ENCODE results near the gene SPATS2L.

SPATS2L gene

DNA sequence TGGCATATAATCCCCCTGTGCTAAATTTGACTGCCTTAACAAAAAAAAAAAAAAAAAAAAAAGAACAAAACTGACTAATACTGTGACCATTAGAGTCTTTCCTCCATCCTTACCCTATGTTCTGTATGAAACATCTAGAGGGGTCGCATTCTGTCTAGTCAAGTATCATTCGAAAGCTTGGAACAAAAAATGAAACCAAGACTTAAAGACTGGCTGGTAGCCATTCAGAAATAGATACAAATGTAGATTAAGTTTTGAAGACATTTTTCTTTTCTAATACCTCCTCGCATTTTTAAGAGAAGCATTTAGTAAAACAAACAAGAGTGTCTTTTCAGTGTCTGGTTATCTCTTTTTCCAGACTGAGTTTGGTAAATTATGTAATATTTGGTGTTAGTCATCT is 66.7 kb downstream of the SPATS2L start:
- H3K4me3 ChIP-seq (ENCODE audit: low read depth, low read length) = no peak overlapping the region
- H3K9ac ChIP-seq (ENCODE audit: low read depth, low read length) = no peak overlapping the region
- H3K4me1 ChIP-seq (ENCODE audit: control insufficient read depth, insufficient read depth, low read length) = peaks cover 13% of the 10 kb centered on the region

DNA sequence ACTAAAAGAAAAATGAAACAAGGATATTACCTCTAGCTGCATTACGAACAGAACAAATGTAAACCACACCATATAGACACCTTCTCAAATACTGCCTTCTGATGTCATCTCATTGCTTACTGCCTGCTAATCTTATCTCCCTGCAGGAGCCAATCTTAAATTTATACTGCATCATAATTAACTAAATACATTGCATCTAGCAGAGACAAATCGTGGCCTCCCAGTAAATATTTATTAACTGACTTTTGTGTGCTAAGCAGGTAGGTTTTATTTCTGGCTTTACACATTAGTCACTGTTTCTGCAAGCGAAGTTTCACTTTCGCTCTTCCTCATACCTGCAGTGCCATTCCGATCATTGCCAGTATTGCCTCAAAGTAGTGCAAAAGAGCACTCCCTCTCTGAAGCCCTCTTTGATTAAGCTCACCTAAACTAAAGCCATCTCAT is 67.5 kb downstream of the SPATS2L start:
- Histone ChIP-seq H3K36me3 (ENCODE audit: control insufficient read depth, insufficient read depth, low read length) (no peaks in the 10 kb centered on the region), H3K27me3 (ENCODE audit: control insufficient read depth, insufficient read depth, low read length) (no peaks in the 10 kb centered on the region), H3K9ac (ENCODE audit: low read depth, low read length) (no peak overlapping the region), H3K9me3 (ENCODE audit: control insufficient read depth, insufficient read depth, low read length) (no peaks in the 10 kb centered on the region), H3K4me1 (ENCODE audit: control insufficient read depth, insufficient read depth, low read length) (peaks cover 21% of the 10 kb centered on the region), H3K4me3 (ENCODE audit: low read depth, low read length) (no peak overlapping the region)

More for the DNA sequence above, 66.7 kb downstream of the SPATS2L start:
- Histone ChIP-seq H3K27me3 (ENCODE audit: control insufficient read depth, insufficient read depth, low read length) (no peaks in the 10 kb centered on the region), H3K9me3 (ENCODE audit: control insufficient read depth, insufficient read depth, low read length) (no peaks in the 10 kb centered on the region), H3K36me3 (ENCODE audit: control insufficient read depth, insufficient read depth, low read length) (no peaks in the 10 kb centered on the region)

DNA sequence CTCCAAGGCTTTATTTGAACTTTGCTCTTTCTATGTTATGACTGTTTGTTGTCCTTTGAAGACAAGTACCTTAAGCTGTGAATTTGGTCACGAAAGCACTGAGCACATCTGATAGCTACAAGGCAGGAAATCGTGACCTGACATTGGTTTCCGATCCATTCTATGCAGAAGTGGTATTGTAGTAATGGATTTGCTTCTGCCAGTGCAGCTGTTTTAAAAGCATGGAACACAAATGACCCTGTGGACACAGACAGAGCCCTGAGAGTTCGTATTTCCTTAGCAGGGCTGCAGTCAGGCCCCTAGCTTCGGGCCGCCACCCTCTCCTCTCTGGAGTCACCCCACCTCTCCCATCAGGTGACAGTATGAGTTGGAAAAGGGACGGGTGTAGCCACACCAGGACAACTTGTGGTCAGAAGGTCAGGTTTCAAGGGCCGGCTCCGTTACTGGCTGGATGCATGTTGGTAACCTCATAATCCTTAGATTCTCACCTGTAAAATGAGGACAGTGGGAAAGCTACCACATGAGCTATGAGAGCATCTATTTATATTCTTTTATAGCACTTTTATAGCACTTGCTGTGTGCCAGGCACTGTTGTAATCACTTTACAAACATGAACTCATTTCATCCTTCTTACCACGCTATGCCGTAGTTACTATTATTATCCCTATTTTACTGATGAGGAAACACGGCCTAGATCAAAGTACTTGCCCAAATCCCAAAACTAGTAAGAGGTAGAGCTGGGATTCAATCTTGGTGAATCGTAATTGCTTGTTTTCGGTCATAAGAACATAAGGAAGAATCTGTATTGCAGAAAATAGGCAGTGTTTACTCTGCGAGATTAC is 70.2 kb downstream of the SPATS2L start:
- H3K27me3 ChIP-seq (ENCODE audit: control insufficient read depth, insufficient read depth, low read length) = no peaks in the 10 kb centered on the region
- H3K9me3 ChIP-seq (ENCODE audit: control insufficient read depth, insufficient read depth, low read length) = no peaks in the 10 kb centered on the region
- no peak overlapping the region for H3K9ac ChIP-seq (ENCODE audit: low read depth, low read length)
- H3K4me1 ChIP-seq (ENCODE audit: control insufficient read depth, insufficient read depth, low read length) = peaks cover 47% of the 10 kb centered on the region
- H3K36me3 ChIP-seq (ENCODE audit: control insufficient read depth, insufficient read depth, low read length) = no peaks in the 10 kb centered on the region
- H3K4me3 ChIP-seq (ENCODE audit: low read depth, low read length) = no peak overlapping the region

DNA sequence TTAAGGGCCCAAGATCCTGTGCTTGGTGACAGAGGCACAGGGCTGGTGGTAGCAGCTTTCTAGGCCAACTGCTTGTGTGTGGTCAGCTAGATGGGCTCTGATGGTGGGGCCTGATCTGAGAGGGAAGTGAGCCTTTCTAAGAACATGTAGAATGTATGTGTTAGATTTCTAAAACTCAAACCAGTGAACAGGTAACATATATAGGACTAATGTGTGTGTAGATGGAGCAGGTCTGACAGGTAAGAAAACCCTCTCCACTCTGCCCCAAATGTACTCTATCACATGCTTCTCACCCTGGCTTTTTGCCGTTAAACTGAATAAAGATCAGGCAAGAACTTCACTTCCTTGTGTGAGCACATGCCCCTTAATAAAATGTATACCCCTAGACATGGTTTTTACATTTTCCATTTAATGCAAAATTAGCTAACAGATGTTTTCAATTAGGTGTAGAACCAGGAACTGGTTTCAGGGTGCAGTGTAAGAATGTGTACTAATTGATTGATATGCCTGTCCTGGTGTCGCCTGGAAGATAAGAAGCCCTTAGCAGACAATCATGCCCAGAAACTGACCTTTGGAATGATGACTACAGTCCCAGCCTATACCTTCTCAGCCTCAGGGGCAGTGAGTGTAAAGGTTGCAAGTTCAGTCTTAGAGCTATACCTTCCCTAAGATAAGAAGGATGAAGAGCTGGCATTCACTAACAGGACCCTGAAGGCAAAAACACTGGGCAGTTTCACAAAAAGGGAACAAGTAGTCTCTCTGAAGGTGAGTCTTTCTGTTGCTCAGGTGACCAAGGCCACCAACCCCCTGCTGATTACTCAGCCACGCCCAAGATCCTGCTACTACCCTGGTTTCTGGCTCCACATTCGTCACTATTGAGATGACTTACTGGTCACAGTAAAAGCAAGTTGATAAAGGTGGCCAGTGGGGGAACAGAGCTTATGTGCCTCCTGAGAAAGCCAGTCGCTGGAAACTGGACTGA is 71.2 kb downstream of the SPATS2L start:
- Histone ChIP-seq H3K4me1 (ENCODE audit: control insufficient read depth, insufficient read depth, low read length) (peaks cover 52% of the 10 kb centered on the region), H3K9ac (ENCODE audit: low read depth, low read length) (no peak overlapping the region), H3K4me3 (ENCODE audit: low read depth, low read length) (no peak overlapping the region)

DNA sequence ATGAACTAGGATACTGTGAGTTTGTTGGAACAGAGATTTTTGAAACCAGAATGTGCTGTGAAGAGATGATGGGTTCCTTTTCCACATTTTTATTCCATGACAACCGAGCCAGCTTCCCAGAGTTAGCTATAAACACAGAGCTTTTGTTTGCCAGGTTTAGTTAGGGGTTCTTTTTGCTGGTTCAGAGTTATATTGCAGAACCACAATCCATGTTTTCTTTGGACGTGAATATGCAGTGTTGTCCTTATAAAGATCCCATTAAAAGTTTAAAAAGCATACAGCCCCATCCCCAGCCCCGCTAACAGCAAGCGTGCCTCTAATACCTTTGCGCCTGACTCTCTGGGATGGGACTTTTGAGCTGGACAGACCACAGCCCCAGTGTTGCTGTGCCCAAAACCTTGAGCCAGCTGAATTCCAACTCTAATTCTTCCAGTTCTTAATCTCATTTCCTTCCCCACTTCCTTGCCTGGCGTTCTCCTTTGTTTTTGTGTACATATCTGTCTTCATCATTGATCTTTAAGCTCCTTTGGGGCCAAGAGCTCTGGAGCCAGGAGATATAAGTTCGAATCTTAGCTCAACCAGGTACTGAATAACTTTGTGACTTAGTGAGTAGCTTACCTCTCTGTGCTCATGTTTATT is 72.3 kb downstream of the SPATS2L start:
- Histone ChIP-seq H3K27me3 (ENCODE audit: control insufficient read depth, insufficient read depth, low read length) (no peaks in the 10 kb centered on the region), H3K9ac (ENCODE audit: low read depth, low read length) (peak overlapping the region; percentile 50), H3K9me3 (ENCODE audit: control insufficient read depth, insufficient read depth, low read length) (no peaks in the 10 kb centered on the region), H3K4me1 (ENCODE audit: control insufficient read depth, insufficient read depth, low read length) (peaks cover 64% of the 10 kb centered on the region), H3K4me3 (ENCODE audit: low read depth, low read length) (no peak overlapping the region), H3K36me3 (ENCODE audit: control insufficient read depth, insufficient read depth, low read length) (no peaks in the 10 kb centered on the region)

More for the DNA sequence above, 71.2 kb downstream of the SPATS2L start:
- H3K27me3 ChIP-seq (ENCODE audit: control insufficient read depth, insufficient read depth, low read length) = no peaks in the 10 kb centered on the region
- no peaks in the 10 kb centered on the region for H3K36me3 ChIP-seq (ENCODE audit: control insufficient read depth, insufficient read depth, low read length)
- no peaks in the 10 kb centered on the region for H3K9me3 ChIP-seq (ENCODE audit: control insufficient read depth, insufficient read depth, low read length)

DNA sequence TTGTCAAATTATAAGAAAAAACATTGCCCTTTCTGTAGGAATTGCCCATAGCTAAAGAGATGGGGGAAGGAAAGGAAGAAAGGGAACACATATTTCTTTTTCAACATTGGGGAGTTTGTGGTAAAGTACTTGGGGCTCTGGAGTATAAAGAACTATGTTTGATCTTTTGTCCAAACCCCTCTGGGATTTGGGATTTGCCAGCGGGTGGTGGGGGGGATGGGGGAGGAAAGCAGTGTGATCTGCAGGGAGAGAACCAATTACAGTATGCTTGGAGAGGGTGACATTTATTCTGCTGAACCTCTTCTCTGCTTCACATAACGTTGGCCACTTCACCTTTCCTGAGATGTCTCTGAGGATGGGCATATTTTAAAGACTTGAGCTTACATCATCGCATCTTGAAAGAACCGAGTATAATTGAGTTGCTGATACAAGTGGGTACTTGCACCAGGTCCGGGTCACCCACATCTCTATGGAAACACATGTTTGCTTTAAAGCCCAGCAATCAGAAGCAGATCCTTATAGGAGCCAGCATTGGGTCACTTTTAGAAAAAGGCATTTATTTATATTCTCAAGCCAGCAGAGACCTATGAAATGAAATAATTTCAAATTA is 73.1 kb downstream of the SPATS2L start:
- Histone ChIP-seq H3K9me3 (ENCODE audit: control insufficient read depth, insufficient read depth, low read length) (no peaks in the 10 kb centered on the region), H3K4me1 (ENCODE audit: control insufficient read depth, insufficient read depth, low read length) (peaks cover 65% of the 10 kb centered on the region), H3K4me3 (ENCODE audit: low read depth, low read length) (peak overlapping the region; percentile 36), H3K9ac (ENCODE audit: low read depth, low read length) (no peak overlapping the region), H3K36me3 (ENCODE audit: control insufficient read depth, insufficient read depth, low read length) (no peaks in the 10 kb centered on the region), H3K27me3 (ENCODE audit: control insufficient read depth, insufficient read depth, low read length) (no peaks in the 10 kb centered on the region)

DNA sequence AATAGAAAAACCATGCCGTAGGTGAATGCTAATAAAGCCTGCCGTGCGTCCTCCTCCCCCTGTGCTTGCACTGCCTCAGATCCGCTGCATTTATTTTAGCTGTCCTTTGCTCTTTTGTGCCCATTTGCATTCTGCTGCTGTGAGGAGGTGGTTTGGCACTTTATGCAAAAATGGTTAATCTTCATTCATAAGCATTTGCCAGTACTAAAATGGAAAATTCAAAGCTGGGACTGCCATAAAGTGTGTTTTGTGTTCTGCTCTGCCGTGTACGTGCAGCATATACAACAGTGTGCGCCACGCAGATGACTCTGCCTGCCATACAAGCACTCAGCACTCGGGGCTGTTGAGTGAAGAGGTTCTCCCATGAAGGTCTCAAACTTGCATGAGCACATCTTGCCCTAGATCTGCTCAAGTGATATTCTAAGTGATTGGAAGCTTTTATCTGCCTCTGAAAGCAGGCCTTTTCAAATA is 73.6 kb downstream of the SPATS2L start:
- peak overlapping the region; percentile 36 for H3K4me3 ChIP-seq (ENCODE audit: low read depth, low read length)
- peaks cover 65% of the 10 kb centered on the region for H3K4me1 ChIP-seq (ENCODE audit: control insufficient read depth, insufficient read depth, low read length)
- no peaks in the 10 kb centered on the region for H3K9me3 ChIP-seq (ENCODE audit: control insufficient read depth, insufficient read depth, low read length)
- no peaks in the 10 kb centered on the region for H3K27me3 ChIP-seq (ENCODE audit: control insufficient read depth, insufficient read depth, low read length)
- no peak overlapping the region for H3K9ac ChIP-seq (ENCODE audit: low read depth, low read length)
- H3K36me3 ChIP-seq (ENCODE audit: control insufficient read depth, insufficient read depth, low read length) = no peaks in the 10 kb centered on the region

DNA sequence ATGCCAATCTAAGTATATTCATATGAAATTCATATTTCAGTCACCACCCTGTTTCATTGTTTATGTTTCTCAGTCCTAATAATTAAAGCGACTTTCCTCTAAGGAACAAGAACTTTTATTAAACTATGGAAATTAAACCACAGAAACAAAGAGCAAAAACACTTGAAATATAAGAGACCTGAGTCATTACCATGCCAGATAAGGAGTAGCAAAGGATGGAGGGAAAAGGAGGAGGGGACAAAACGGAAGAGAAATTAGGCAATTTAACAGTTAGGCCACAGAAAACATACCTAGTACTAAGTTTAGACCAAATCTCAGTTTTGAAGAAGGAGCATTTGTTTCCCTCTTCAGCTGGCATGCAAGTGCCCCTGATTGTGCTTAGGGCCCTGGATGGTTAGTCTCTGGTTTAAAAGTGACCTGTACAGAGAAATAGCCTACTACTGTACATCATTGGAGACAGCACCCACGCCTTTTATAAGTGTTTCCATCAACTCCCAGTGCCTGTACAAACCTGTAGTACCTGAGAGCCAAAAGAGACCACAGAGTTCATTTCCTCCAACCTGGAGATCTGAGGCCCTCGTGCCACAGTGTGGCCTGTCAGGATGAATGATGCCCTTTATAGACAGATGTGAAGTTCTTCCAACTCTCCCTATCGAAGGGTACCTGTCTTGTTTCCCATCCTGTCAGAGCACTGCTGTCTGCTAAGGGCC is 74.5 kb downstream of the SPATS2L start:
- H3K4me3 ChIP-seq (ENCODE audit: low read depth, low read length) = no peak overlapping the region
- no peak overlapping the region for H3K9ac ChIP-seq (ENCODE audit: low read depth, low read length)

DNA sequence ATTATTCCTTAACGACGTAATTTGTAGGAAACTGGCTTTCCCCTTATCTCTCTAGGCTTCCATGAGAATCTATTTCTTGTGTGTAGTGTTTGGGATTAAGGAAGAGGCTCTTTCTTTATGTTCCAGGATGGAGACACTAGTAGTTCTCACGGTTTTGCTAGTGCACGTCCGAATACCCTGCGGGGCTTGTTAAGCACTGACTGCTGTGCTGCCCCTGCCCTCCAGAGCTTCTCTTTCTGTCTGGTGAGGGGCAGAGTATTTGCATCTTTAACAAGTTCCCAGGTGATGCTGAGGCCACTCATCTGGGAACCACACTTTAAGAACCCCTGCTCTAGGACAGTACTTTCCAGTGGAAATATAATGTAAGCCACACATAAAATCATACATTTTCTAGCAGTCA is 76.4 kb downstream of the SPATS2L start:
- no peak overlapping the region for H3K9ac ChIP-seq (ENCODE audit: low read depth, low read length)
- H3K27me3 ChIP-seq (ENCODE audit: control insufficient read depth, insufficient read depth, low read length) = no peaks in the 10 kb centered on the region
- no peaks in the 10 kb centered on the region for H3K9me3 ChIP-seq (ENCODE audit: control insufficient read depth, insufficient read depth, low read length)
- H3K36me3 ChIP-seq (ENCODE audit: control insufficient read depth, insufficient read depth, low read length) = no peaks in the 10 kb centered on the region
- peaks cover 55% of the 10 kb centered on the region for H3K4me1 ChIP-seq (ENCODE audit: control insufficient read depth, insufficient read depth, low read length)
- no peak overlapping the region for H3K4me3 ChIP-seq (ENCODE audit: low read depth, low read length)

More for the DNA sequence above, 74.5 kb downstream of the SPATS2L start:
- Histone ChIP-seq H3K9me3 (ENCODE audit: control insufficient read depth, insufficient read depth, low read length) (no peaks in the 10 kb centered on the region), H3K36me3 (ENCODE audit: control insufficient read depth, insufficient read depth, low read length) (no peaks in the 10 kb centered on the region), H3K27me3 (ENCODE audit: control insufficient read depth, insufficient read depth, low read length) (no peaks in the 10 kb centered on the region), H3K4me1 (ENCODE audit: control insufficient read depth, insufficient read depth, low read length) (peaks cover 65% of the 10 kb centered on the region)

DNA sequence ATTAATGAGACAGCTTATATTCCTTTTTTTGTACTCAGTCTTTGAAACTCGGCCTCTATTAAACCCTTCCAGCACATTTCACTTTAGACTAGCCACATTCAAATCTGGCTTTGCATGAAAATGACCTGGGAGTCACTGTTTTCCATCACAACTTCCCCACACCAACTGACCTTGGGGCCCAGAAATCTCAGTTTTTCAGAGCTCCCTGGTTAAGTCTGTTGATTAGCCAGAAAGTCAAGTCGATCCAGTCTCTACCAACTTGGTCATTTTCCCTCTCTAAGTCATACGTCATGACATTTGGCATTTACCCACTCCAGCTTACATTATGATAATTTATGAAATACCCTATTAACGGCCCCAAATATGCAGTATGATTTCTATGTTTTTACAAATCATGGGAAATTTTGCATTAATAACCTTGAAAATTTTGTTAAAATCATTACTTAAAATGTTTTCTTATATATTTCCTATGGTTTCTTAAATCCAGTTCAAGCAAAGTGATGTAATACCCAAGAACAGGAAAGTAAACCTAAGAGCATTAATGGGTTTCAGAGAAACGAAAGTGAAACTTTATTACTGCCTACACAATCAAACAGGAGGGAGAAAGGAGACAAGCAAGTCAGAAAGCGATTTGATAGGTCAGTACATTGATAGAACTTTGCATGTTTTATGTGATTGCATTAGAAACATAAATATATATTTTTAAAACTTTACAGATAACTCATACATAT is 77.1 kb downstream of the SPATS2L start:
- Histone ChIP-seq H3K36me3 (ENCODE audit: control insufficient read depth, insufficient read depth, low read length) (no peaks in the 10 kb centered on the region), H3K9me3 (ENCODE audit: control insufficient read depth, insufficient read depth, low read length) (no peaks in the 10 kb centered on the region), H3K27me3 (ENCODE audit: control insufficient read depth, insufficient read depth, low read length) (no peaks in the 10 kb centered on the region), H3K9ac (ENCODE audit: low read depth, low read length) (no peak overlapping the region), H3K4me1 (ENCODE audit: control insufficient read depth, insufficient read depth, low read length) (peaks cover 48% of the 10 kb centered on the region), H3K4me3 (ENCODE audit: low read depth, low read length) (no peak overlapping the region)
